VCaP (cell line): ENCODE measurements around the gene HMGCL.
A peak's percentile ranks its signal among the peaks of the same experiment; 100 is the strongest.
"Not testable (repeated sequence)": the region's sequence is repeated elsewhere in the genome, so short reads cannot be mapped to it uniquely, and the experiment has no call there.

Experiments
- H3K27ac ChIP-seq: fragments of 450-650 bp; 2 replicates; pipeline ENCODE4 v1.5.1; 2017
- TF ChIP-seq, protein P1 (sequence below): fragments of 450-650 bp; conservative IDR thresholded peaks from 2 replicates; pipeline ENCODE4 v1.5.1; 2017; ENCODE audit warnings: mild to moderate bottlenecking, moderate library complexity

The HMGCL gene

DNA sequence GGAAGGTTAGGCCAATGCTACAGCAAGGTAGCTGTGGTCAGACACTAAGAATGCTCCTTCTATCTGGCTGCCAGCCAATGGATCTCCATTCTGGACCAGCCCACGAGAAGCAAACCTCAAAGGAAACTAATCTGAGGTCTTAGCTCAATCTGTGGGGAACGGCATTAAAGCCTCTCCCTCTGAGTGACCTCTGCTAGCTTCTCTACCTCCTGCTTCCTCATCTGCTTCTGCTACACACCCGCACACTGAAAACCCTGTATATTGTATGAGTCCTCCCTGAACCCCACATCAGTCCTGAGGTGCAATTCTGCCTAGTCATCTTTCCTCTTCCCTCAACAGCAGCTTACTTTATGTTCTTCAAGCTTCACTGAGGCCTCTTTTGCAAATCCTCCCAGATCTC lies 17.8 kb downstream of the HMGCL start:
- TF ChIP-seq, protein P1, sequence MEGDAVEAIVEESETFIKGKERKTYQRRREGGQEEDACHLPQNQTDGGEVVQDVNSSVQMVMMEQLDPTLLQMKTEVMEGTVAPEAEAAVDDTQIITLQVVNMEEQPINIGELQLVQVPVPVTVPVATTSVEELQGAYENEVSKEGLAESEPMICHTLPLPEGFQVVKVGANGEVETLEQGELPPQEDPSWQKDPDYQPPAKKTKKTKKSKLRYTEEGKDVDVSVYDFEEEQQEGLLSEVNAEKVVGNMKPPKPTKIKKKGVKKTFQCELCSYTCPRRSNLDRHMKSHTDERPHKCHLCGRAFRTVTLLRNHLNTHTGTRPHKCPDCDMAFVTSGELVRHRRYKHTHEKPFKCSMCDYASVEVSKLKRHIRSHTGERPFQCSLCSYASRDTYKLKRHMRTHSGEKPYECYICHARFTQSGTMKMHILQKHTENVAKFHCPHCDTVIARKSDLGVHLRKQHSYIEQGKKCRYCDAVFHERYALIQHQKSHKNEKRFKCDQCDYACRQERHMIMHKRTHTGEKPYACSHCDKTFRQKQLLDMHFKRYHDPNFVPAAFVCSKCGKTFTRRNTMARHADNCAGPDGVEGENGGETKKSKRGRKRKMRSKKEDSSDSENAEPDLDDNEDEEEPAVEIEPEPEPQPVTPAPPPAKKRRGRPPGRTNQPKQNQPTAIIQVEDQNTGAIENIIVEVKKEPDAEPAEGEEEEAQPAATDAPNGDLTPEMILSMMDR: no peak
- no peak overlapping the region for H3K27ac ChIP-seq

DNA sequence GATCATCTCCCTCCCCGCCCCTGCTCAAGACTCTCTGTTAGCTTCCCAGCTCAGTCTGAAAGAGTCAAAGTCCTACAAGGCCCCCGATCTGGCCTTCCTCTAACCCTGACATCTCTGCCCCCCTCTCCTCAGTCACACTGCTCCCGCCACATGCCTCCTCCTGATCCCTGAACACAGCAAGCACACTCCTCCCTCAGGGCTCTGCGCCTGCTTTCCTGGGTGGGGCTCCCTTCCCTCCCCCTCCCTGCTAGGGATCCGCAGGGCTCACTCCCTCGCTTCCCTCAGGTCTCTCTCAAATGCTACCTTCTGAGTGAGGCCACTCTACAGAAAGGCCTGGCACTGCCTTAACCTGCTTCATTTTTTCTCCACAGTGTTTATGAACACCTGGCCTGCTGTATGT lies 18.9 kb downstream of the HMGCL start:
- TF ChIP-seq, protein P1: no peak
- no peak overlapping the region for H3K27ac ChIP-seq

DNA sequence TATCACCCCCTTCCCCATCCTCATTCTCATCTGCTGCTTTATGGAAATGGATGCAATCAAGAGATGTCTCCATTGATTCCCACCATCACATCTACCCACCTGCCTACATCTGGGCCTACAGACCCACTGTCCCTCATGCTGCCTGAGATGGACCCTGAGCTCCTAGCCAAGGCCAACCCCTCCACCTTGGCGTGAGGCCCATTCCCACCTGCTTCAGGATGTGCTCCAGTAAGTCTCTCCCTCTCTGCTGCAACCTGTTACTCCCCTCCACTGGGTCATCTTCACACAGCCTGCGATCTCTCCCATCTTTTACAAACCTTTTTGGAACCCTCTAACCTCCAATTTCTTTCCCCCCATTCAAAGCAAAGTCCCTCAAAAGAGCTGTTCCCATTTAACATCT lies 20.2 kb downstream of the HMGCL start:
- TF ChIP-seq, protein P1: no peak
- no peak overlapping the region for H3K27ac ChIP-seq

DNA sequence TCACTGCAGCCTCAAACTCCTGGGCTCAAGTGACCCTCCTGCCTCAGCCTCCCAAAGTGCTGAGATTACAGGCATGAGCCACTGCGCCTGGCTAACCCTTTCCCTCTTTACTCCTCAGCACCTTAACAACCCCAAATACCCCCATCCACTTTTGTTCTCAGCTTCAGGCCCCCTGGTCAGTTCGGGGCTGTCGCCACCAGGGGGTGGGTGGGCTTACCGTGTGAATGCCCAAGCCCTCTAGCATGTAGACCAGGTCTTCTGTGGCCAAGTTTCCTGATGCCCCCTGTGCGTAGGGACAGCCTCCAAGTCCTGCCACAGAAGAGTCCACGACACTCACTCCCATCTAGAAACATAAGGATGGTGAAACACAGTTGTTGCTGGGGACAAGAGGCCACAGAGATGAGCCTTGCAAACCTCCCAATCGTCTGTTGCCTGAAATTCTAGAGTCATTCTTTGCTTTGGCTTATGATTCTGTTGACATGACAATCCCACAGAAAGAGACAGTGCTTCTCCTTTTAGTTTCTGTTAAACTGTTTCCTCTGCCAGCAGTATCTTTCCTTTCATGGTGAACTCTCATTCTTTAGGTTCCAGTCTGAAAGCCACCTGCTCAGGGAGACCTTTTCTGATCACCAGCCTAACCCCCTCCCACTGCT lies 20.9 kb downstream of the HMGCL start:
- TF ChIP-seq, protein P1: no peak
- H3K27ac ChIP-seq: no peak overlapping the region

DNA sequence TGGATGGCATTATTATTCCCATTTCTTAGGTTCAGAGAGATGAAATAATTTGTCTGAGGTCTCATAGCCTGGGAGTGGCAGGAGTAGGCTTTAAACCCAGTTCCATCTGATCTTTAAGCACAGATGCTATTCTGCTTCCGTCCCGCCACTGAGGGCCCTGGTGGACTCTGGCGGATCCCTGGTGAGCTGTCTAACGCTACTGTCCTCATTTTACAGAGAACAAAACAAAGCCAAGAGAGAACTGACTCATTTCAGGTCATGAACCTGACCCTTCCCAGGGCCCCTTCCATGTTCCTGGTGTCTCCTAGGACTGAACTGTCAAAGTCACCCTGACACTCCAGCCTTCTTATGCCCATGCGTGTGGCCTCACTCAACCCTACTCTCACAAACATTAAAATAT lies 21.6 kb downstream of the HMGCL start:
- TF ChIP-seq, protein P1: no peak
- no peak overlapping the region for H3K27ac ChIP-seq

DNA sequence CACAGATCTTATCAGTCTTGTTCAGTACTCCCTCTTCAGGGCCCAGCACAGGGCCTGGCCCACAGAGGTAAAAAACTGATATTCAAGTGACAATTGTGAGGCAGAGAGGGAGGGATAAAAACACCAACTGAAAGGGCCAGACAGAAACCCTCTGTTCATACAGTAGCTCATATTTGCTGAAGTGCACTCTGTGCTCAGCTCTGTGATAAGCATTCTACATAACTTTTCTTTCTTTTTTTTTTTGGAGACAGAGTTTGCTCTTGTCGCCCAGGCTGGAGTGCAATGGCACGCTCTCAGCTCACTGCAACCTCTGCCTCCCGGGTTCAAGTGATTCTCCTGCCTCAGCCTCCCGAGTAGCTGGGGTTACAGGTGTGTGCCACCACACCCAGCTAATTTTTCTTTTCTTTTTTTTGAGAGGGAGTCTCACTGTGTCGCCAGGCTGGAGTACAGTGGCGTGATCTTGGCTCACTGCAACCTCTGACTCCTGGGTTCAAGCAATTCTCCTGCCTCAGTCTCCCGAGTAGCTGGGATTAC lies 22.4 kb downstream of the HMGCL start:
- not testable (repeated sequence) for H3K27ac ChIP-seq

DNA sequence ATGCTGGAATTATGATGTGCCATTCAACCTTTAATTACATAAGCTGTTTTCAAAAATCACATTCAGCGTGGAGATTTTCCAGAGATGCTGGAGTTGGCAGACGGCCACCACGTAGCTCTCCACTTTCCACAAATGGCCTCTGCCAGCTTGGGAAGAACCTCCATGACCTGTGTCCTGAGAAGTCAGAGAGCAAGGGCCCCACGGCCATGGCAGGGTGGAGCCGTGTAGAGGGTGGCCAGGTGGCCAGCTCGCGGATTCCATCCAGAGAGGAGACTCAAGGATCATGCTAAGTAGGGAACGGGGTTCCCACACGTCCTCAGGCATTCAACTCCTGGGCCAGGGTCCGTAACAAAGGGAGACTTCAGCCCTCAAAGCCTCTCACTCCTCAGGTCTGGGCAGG lies 23.4 kb downstream of the HMGCL start:
- TF ChIP-seq, protein P1: no peak
- peak overlapping the region; percentile 82 for H3K27ac ChIP-seq

DNA sequence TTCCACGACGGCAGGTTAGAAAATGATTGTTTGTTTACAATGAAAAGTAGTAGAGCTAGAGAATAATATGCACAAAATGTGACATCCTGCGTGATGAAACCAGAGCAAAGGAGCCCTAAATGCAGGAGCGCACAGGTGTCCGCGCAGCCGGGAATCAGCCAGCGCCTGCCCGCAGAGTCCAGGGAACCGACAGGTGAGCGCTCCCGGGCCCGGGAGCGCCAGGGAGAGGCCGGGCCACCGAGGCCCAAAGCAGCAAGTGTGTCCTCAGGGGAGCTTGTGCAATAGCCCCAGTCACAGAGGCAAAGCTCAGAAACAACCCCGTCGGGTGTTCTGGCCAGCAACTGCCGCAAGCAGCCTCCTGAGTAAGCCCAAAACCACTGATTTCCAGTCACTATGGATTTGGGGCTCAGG lies 23.9 kb downstream of the HMGCL start:
- TF ChIP-seq, protein P1: no peak
- peak overlapping the region; percentile 82 for H3K27ac ChIP-seq
